Suprapubic skin (tissue), 3 donors: ENCODE data around the gene CCM2.

ENCODE experiments used
- POLR2AphosphoS5 ChIP-seq, 3 donors: sonication (generic); formaldehyde crosslinking; IDR thresholded peaks; one replicate each; pipeline ENCODE4 v1.6.1; 2017; ENCODE audit warnings: antibody characterized with exemption in 3 of 3
- TF ChIP-seq, protein P1 (sequence below), 2 donors: fragments of 200-600 bp in 1 of 2; fragments of 450-650 bp in 1 of 2; sonication (generic) in 1 of 2; IDR thresholded peaks; one replicate each; pipeline ENCODE4 v1.5.1; 2016 to 2019; ENCODE audit warnings: antibody characterized with exemption in 2 of 2, mild to moderate bottlenecking in 1 of 2, moderate library complexity in 1 of 2

DNA sequence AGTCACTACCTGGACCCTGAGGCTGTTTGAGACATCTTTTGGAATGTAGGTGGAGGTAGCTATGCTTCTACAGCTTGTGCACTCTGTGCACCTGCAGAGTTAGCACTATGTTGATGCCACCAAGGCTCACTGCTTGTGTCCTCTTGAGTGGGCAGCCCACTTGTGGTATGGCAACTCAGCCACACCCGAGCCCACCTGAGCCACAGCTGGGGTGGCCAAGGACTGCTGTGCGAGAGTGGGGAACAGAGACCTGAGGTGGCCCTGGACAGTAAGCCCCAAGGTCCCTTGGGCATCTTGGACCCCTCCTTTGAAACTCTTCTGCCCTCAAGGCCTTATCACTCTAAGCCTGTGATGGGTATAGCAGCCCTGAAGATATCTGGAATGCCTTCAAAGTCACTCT is 46.8 kb upstream of the CCM2 start:
- TF ChIP-seq, protein P1, sequence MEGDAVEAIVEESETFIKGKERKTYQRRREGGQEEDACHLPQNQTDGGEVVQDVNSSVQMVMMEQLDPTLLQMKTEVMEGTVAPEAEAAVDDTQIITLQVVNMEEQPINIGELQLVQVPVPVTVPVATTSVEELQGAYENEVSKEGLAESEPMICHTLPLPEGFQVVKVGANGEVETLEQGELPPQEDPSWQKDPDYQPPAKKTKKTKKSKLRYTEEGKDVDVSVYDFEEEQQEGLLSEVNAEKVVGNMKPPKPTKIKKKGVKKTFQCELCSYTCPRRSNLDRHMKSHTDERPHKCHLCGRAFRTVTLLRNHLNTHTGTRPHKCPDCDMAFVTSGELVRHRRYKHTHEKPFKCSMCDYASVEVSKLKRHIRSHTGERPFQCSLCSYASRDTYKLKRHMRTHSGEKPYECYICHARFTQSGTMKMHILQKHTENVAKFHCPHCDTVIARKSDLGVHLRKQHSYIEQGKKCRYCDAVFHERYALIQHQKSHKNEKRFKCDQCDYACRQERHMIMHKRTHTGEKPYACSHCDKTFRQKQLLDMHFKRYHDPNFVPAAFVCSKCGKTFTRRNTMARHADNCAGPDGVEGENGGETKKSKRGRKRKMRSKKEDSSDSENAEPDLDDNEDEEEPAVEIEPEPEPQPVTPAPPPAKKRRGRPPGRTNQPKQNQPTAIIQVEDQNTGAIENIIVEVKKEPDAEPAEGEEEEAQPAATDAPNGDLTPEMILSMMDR (IDR thresholded peaks at IDR 0.05), result no peak
- no peak for TF ChIP-seq POLR2AphosphoS5 (IDR thresholded peaks at IDR 0.05)
